Esophagus squamous epithelium (tissue), 5 donors: ENCODE results near the gene NRF1. TPM values are rescaled to one million over a fixed set of nuclear protein-coding genes. Genes with fewer than 3 reads are reported as not detected.

Experiments
- DNase-seq: peaks from one replicate; lab custom pipeline; 2025; lab: John Stamatoyannopoulos, UW
- H3K27ac ChIP-seq, 4 donors: fragments of 200-600 bp; sonication (generic); one replicate each; pipeline ENCODE4 v1.5.1; 2016 to 2019; ENCODE audit warnings: mild to moderate bottlenecking in 1 of 4
- H3K27me3 ChIP-seq, 4 donors: fragments of 200-600 bp; sonication (generic); 1 replicate in 3 of 4; 2 replicates in 1 of 4; pipeline versions ENCODE4 v1.5.1 to v1.6.0; 2017 to 2021; ENCODE audit warnings: antibody characterized with exemption in 1 of 4
- H3K36me3 ChIP-seq, 3 donors: fragments of 200-600 bp; sonication (generic); one replicate each; pipeline ENCODE4 v1.5.1; 2016 to 2019
- H3K4me1 ChIP-seq, 3 donors: fragments of 200-600 bp; sonication (generic); one replicate each; pipeline ENCODE4 v1.5.1; 2017 to 2019
- H3K4me3 ChIP-seq, 4 donors: fragments of 200-600 bp; sonication (generic); 1 replicate in 3 of 4; 2 replicates in 1 of 4; pipeline ENCODE4 v1.5.1; 2016 to 2019; ENCODE audit warnings: mild to moderate bottlenecking in 2 of 4, moderate library complexity in 1 of 4
- H3K9me3 ChIP-seq, 3 donors: fragments of 200-600 bp; sonication (generic); one replicate each; pipeline ENCODE4 v1.5.1; 2016 to 2019
- POLR2A ChIP-seq, 4 donors: fragments of 450-650 bp; IDR thresholded peaks; one replicate each; pipeline ENCODE4 v1.6.1; 2017; ENCODE audit warnings: antibody characterized with exemption in 4 of 4, mild to moderate bottlenecking in 4 of 4, moderate library complexity in 3 of 4
- WGBS, 2 donors: methylation state at CpG; one replicate each; pipeline ENCODE4 v1.1.5; 2018; 5-methylcytosine and 5-hydroxymethylcytosine counted together
- intact Hi-C: fragments of 100-400 bp; cut with DNase I; formaldehyde crosslinking; loops from one replicate; pipeline ENCODE4 v1.15.0; 2022
- total RNA-seq, 4 donors: library from RNA; depleted of rRNA; stranded (reverse); fragments of >200 nt; gene quantifications; one replicate each; pipeline ENCODE4 v1.1.0, GENCODE V29; 2016
- TF ChIP-seq, protein P1 (sequence below), 6 experiments: fragments of 450-650 bp in 4 of 6; fragments of 200-600 bp in 2 of 6; sonication (generic) in 2 of 6; IDR thresholded peaks; one replicate each; pipeline ENCODE4 v1.5.1; 2016 to 2019; ENCODE audit warnings: antibody characterized with exemption in 6 of 6, mild to moderate bottlenecking in 4 of 6, moderate library complexity in 4 of 6
- donor health status: DM: yes; HTN: yes; CAD: no.

The NRF1 gene
- total RNA-seq, 4 donors from 2014 or later, result 10.0 to 18.3 (median 13.3) TPM

GRCh38 chr7:129721068-129721467, 109.5 kb downstream of the NRF1 start:
- intact Hi-C loops, result no loop called here
- no peak for DNase-seq
- Histone ChIP-seq H3K27ac (no peak overlapping the region), H3K9me3 (no peaks in the 10 kb centered on the region), H3K27me3 (no peaks in the 10 kb centered on the region), H3K36me3 (peaks cover 0 to 96% (median 12%) of the 10 kb centered on the region in 3 donors), H3K4me3 (no peak overlapping the region), H3K4me1 (no peaks in the 10 kb centered on the region)
- WGBS, 2 donors, result 45 to 63% methylated on average over 1 of the region's 1 CpG
- TF ChIP-seq, protein P1, sequence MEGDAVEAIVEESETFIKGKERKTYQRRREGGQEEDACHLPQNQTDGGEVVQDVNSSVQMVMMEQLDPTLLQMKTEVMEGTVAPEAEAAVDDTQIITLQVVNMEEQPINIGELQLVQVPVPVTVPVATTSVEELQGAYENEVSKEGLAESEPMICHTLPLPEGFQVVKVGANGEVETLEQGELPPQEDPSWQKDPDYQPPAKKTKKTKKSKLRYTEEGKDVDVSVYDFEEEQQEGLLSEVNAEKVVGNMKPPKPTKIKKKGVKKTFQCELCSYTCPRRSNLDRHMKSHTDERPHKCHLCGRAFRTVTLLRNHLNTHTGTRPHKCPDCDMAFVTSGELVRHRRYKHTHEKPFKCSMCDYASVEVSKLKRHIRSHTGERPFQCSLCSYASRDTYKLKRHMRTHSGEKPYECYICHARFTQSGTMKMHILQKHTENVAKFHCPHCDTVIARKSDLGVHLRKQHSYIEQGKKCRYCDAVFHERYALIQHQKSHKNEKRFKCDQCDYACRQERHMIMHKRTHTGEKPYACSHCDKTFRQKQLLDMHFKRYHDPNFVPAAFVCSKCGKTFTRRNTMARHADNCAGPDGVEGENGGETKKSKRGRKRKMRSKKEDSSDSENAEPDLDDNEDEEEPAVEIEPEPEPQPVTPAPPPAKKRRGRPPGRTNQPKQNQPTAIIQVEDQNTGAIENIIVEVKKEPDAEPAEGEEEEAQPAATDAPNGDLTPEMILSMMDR (IDR thresholded peaks at IDR 0.05), result no peak
- no peak for TF ChIP-seq POLR2A (IDR thresholded peaks at IDR 0.05)

- 96 to 100% methylated on average over 1 of the region's 1 CpG for WGBS, 2 donors
- DNase-seq, result no peak
- Histone ChIP-seq H3K27ac (no peak overlapping the region), H3K4me3 (no peak overlapping the region), H3K9me3 (no peaks in the 10 kb centered on the region), H3K27me3 (no peaks in the 10 kb centered on the region), H3K36me3 (peaks cover 0 to 96% (median 5%) of the 10 kb centered on the region in 3 donors), H3K4me1 (no peaks in the 10 kb centered on the region)
- intact Hi-C loops, result no loop called here
- TF ChIP-seq, protein P1 (IDR thresholded peaks at IDR 0.05), result no peak
- no peak for TF ChIP-seq POLR2A (IDR thresholded peaks at IDR 0.05)
Observed at GRCh38 chr7:129723679-129724078, 112.2 kb downstream of the NRF1 start.

GRCh38 chr7:129724796-129725195, 113.3 kb downstream of the NRF1 start:
- 97 to 98% methylated on average over 3 of the region's 3 CpGs for WGBS, 2 donors
- no peak for DNase-seq
- no peaks in the 10 kb centered on the region for H3K27me3 ChIP-seq
- H3K36me3 ChIP-seq, result peaks cover 0 to 96% (median 11%) of the 10 kb centered on the region in 3 donors
- no peaks in the 10 kb centered on the region for H3K9me3 ChIP-seq
- no peak overlapping the region for H3K27ac ChIP-seq
- no peak for TF ChIP-seq POLR2A (IDR thresholded peaks at IDR 0.05)
- TF ChIP-seq, protein P1 (IDR thresholded peaks at IDR 0.05), result no peak
- no peak overlapping the region for H3K4me3 ChIP-seq
- intact Hi-C loops, result no loop called here
- no peaks in the 10 kb centered on the region for H3K4me1 ChIP-seq

DNA sequence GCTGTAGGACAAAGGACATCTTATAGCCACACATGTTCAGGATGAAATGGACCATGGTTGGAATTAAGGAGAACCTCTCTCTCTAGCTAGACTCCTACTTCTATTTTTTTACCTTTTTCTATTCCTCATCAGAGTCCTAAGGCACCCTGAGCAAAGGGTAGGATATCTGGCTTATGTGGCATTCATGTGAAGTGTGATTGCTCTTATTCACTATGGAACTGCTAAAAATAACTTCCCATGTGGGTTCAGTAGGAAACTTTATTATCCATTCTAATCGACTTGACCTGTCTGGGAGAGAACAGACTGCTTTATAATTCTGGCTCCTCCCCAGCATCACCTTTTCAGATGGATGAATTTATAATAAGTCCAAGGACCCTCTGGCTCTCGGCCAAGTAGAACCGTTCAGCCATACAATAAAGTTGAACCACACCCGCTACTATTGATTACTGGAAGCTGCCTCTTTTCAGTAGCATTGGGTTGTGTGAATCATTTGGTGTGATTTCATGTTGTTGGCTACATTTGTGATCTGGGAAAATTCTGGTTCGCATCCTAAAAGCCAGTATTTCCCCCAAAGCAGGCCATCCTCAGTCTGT, 117.5 kb downstream of the NRF1 start:
- Histone ChIP-seq H3K36me3 (peaks cover 9 to 100% (median 24%) of the 10 kb centered on the region in 3 donors), H3K27me3 (no peaks in the 10 kb centered on the region), H3K4me1 (no peaks in the 10 kb centered on the region), H3K9me3 (no peaks in the 10 kb centered on the region), H3K27ac (no peak overlapping the region), H3K4me3 (no peak overlapping the region)
- no peak for DNase-seq
- TF ChIP-seq, protein P1 (IDR thresholded peaks at IDR 0.05), result no peak
- no peak for TF ChIP-seq POLR2A (IDR thresholded peaks at IDR 0.05)
- intact Hi-C loops, result no loop called here
- 65 to 76% methylated on average over 4 to 5 of the region's 5 CpGs for WGBS, 2 donors

DNA sequence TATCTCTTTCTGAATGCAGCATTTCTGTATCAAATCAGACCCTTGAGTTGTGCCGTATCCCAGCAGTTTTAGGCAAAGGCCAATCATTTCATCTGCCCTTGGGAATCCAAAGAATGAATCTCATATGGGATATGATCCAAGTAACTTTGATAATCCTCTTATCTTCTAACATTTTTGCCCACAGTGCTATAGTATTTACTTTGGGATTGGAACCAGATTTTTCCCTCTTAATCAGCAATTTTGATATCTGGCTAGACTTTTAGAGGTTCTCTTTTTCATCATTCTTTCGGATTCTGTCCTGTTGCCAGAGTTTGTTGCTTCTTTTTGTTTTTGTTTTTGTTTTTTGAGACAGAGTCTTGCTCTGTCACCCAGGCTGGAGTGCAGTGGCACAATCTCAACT, 118.0 kb downstream of the NRF1 start:
- H3K4me1 ChIP-seq, result no peaks in the 10 kb centered on the region
- DNase-seq, result no peak
- no peaks in the 10 kb centered on the region for H3K9me3 ChIP-seq
- no peak overlapping the region for H3K4me3 ChIP-seq
- TF ChIP-seq POLR2A (IDR thresholded peaks at IDR 0.05), result no peak
- TF ChIP-seq, protein P1 (IDR thresholded peaks at IDR 0.05), result no peak
- 88 to 94% methylated on average over 2 of the region's 2 CpGs for WGBS, 2 donors
- no peak overlapping the region for H3K27ac ChIP-seq
- intact Hi-C loops, result no loop called here
- H3K27me3 ChIP-seq, result no peaks in the 10 kb centered on the region
- H3K36me3 ChIP-seq, result peaks cover 9 to 100% (median 26%) of the 10 kb centered on the region in 3 donors
